AG09309 (cell line): ENCODE data around the gene EHF.

Source experiments
- DNase-seq: peaks from one replicate; pipeline ENCODE4 v3.0.0-alpha.2; 2010; ENCODE audit warnings: low read depth
- H3K4me3 ChIP-seq: 2 replicates; pipeline ENCODE4 v1.5.1; 2011; ENCODE audit warnings: mild to moderate bottlenecking, low read depth, low read length, moderate library complexity; ENCODE audit not compliant: control insufficient read depth
- TF ChIP-seq, protein P1 (sequence below): IDR thresholded peaks from 2 replicates; pipeline ENCODE4 v1.5.1; 2011; ENCODE audit warnings: mild to moderate bottlenecking, low read depth, low read length, inconsistent platforms; ENCODE audit not compliant: insufficient read depth, control insufficient read depth; ENCODE audit errors: missing control alignments

EHF gene

GRCh38 chr11:34601609-34602008 lies 19.3 kb upstream of the EHF start:
- no peak overlapping the region for H3K4me3 ChIP-seq
- DNase-seq = no peak
- TF ChIP-seq, protein P1, sequence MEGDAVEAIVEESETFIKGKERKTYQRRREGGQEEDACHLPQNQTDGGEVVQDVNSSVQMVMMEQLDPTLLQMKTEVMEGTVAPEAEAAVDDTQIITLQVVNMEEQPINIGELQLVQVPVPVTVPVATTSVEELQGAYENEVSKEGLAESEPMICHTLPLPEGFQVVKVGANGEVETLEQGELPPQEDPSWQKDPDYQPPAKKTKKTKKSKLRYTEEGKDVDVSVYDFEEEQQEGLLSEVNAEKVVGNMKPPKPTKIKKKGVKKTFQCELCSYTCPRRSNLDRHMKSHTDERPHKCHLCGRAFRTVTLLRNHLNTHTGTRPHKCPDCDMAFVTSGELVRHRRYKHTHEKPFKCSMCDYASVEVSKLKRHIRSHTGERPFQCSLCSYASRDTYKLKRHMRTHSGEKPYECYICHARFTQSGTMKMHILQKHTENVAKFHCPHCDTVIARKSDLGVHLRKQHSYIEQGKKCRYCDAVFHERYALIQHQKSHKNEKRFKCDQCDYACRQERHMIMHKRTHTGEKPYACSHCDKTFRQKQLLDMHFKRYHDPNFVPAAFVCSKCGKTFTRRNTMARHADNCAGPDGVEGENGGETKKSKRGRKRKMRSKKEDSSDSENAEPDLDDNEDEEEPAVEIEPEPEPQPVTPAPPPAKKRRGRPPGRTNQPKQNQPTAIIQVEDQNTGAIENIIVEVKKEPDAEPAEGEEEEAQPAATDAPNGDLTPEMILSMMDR = no peak

DNA sequence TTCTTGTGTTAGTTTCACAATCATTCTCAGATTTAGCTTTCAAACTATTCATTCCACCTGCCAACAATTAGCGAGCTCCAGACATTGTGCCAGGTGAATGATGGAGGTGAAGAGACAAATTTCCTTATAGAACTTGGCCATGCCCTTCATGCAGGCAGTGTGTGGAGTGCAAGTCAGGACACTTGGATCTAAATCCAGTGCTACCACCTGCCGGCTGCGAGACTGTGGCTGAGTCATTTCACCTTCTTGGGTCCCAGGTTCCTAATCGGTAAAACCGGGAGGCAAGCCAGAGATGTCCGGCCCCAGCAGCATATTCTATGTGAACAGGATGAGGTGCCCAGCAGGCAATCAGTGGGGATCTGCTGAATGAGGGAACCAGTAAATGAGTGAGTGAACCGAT lies 18.6 kb upstream of the EHF start:
- TF ChIP-seq, protein P1 = no peak
- DNase-seq = no peak
- H3K4me3 ChIP-seq = no peak overlapping the region

- no peak overlapping the region for H3K4me3 ChIP-seq
These were observed 17.5 kb upstream of the EHF start for GRCh38 chr11:34603129-34604001.

GRCh38 chr11:34604145-34604544 lies 16.7 kb upstream of the EHF start:
- no peak overlapping the region for H3K4me3 ChIP-seq
- no peak for DNase-seq
- TF ChIP-seq, protein P1 = no peak

More at GRCh38 chr11:34603129-34604001, 17.5 kb upstream of the EHF start:
- TF ChIP-seq, protein P1 = no peak
- no peak for DNase-seq

- TF ChIP-seq, protein P1 = no peak
- H3K4me3 ChIP-seq = no peak overlapping the region
- no peak for DNase-seq
These were observed 16.0 kb upstream of the EHF start for GRCh38 chr11:34604911-34605310.

DNA sequence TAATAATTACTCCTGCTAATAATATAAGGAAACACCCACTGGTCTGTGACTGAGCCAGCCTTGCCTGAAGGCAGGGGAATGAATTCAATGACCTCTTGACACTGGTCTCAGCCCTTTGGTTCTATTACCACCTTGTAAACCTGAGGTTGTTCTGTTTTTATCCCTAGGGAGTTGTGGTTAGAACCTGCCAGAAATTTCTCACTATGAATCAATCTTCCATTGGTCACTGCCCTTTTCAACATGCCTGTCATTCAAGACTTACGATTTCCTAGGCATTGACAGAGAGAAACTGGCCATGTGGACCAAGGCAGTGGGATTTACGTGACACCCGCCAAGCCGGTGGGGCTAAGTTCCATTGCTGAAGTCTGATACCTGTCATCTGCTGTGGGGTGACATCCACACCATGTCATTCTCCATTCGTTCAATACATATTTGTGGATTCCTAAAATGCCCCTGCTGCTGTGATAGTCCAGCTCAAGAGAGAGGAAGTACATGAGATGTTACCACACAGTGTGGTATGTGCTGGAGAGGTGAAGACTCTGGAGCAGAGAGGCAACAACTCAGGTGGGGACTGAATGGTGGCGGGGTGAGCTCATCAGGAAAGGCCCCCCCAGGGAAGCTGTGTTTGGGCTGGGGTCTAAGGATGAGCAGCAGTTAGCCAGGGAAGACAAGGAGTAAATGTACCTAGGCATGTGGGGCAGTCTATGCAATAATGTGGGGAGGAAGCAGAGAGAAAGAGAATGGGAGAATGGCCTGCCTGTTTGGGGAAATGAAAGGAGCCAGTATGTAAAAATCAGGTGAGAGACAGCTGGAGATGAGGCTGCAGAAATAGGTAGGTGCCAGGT lies 15.2 kb upstream of the EHF start:
- H3K4me3 ChIP-seq = no peak overlapping the region
- no peak for DNase-seq
- TF ChIP-seq, protein P1 = no peak
